ENCODE results near the gene MARCHF3.
"Not testable (repeated sequence)": the region's sequence is repeated elsewhere in the genome, so short reads cannot be mapped to it uniquely, and the experiment has no call there.

MARCHF3 gene

DNA sequence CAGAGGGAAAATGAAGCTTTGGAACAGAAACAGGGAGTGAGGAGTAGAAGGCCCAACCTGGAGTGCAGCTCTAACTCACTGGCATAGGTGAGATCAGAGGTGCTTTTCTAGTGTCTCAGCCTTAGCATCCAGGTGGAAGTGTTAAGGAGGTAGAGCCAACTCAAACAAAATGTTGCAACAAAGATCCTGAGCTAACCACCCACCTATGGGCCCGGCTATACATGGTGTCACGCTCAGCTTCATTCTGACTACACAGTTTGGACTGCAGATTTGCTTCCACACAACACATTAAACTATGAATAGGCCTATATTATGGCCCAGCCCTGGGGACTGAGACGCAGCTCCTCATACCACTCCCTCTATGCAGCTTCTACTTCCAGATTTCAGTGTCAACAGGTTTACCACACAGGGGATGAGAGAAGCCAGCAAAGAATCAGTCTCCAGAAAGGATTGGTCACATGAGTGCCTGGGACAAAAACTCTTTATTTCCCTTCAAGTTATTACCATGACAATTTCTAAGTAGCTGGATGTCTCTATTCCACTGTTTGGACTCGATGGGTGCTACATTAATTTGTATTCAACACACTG lies 34.0 kb upstream of the MARCHF3 start:
- H3K4me1 ChIP-seq (ENCODE audit: control insufficient read depth, insufficient read depth, low read length), result peaks cover 5% of the 10 kb centered on the region
- H3K4me3 ChIP-seq (ENCODE audit: low read length), result no peak overlapping the region
- H3K9ac ChIP-seq (ENCODE audit: low read depth, low read length), result no peak overlapping the region
- H3K9me3 ChIP-seq (replicated peaks; ENCODE audit: low read length), result no peaks in the 10 kb centered on the region
- no peak overlapping the region for H3K4me2 ChIP-seq (ENCODE audit: low read length)
- H3K36me3 ChIP-seq (ENCODE audit: insufficient read depth, low read length), result no peaks in the 10 kb centered on the region
- no peaks in the 10 kb centered on the region for H3K27me3 ChIP-seq (ENCODE audit: control insufficient read depth, insufficient read depth, low read length)

GRCh38 chr5:127063257-127063913 lies 33.0 kb upstream of the MARCHF3 start:
- Histone ChIP-seq H3K9me3 (replicated peaks; ENCODE audit: low read length) (no peaks in the 10 kb centered on the region), H3K27me3 (ENCODE audit: control insufficient read depth, insufficient read depth, low read length) (no peaks in the 10 kb centered on the region), H3K4me1 (ENCODE audit: control insufficient read depth, insufficient read depth, low read length) (no peaks in the 10 kb centered on the region), H3K9ac (ENCODE audit: low read depth, low read length) (no peak overlapping the region), H3K4me3 (ENCODE audit: low read length) (no peak overlapping the region), H3K4me2 (ENCODE audit: low read length) (no peak overlapping the region), H3K36me3 (ENCODE audit: insufficient read depth, low read length) (no peaks in the 10 kb centered on the region)

- Histone ChIP-seq H3K4me1 (ENCODE audit: control insufficient read depth, insufficient read depth, low read length) (no peaks in the 10 kb centered on the region), H3K36me3 (ENCODE audit: insufficient read depth, low read length) (no peaks in the 10 kb centered on the region), H3K9me3 (replicated peaks; ENCODE audit: low read length) (no peaks in the 10 kb centered on the region), H3K4me2 (ENCODE audit: low read length) (no peak overlapping the region), H3K9ac (ENCODE audit: low read depth, low read length) (no peak overlapping the region), H3K4me3 (ENCODE audit: low read length) (no peak overlapping the region), H3K27me3 (ENCODE audit: control insufficient read depth, insufficient read depth, low read length) (no peaks in the 10 kb centered on the region)
These were observed 31.6 kb upstream of the MARCHF3 start for GRCh38 chr5:127061956-127062355.

- H3K4me1 ChIP-seq (ENCODE audit: control insufficient read depth, insufficient read depth, low read length), result no peaks in the 10 kb centered on the region
- H3K9ac ChIP-seq (ENCODE audit: low read depth, low read length), result no peak overlapping the region
- H3K4me2 ChIP-seq (ENCODE audit: low read length), result no peak overlapping the region
- no peaks in the 10 kb centered on the region for H3K9me3 ChIP-seq (replicated peaks; ENCODE audit: low read length)
- H3K36me3 ChIP-seq (ENCODE audit: insufficient read depth, low read length), result no peaks in the 10 kb centered on the region
- H3K4me3 ChIP-seq (ENCODE audit: low read length), result no peak overlapping the region
- no peaks in the 10 kb centered on the region for H3K27me3 ChIP-seq (ENCODE audit: control insufficient read depth, insufficient read depth, low read length)
These were observed 31.2 kb upstream of the MARCHF3 start for GRCh38 chr5:127061537-127061936.

- H3K4me1 ChIP-seq (ENCODE audit: control insufficient read depth, insufficient read depth, low read length), result no peaks in the 10 kb centered on the region
- no peak overlapping the region for H3K4me3 ChIP-seq (ENCODE audit: low read length)
- no peak overlapping the region for H3K4me2 ChIP-seq (ENCODE audit: low read length)
- H3K27me3 ChIP-seq (ENCODE audit: control insufficient read depth, insufficient read depth, low read length), result no peaks in the 10 kb centered on the region
- peaks cover 3% of the 10 kb centered on the region for H3K36me3 ChIP-seq (ENCODE audit: insufficient read depth, low read length)
- H3K9ac ChIP-seq (ENCODE audit: low read depth, low read length), result no peak overlapping the region
- no peaks in the 10 kb centered on the region for H3K9me3 ChIP-seq (replicated peaks; ENCODE audit: low read length)
These were observed 30.2 kb upstream of the MARCHF3 start for GRCh38 chr5:127060470-127060985.

DNA sequence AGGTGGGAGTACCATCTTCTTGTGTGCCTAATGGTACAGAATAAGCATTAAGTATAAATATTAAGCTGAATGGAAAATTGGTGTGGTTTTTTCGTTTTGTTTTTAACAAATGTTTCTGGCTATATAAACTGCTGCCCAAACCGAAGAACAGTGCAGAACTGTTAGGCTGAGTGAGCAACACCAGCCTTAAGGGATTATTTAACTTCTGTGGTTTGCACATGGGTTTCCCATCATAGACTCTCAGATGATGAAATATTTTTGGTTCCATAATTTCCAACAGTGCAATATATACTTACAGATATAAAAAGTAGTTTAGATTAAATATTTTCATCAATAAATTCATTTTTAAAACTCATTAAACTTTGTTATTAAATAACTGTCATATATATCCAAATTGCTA lies 26.5 kb upstream of the MARCHF3 start:
- no peak overlapping the region for H3K9ac ChIP-seq (ENCODE audit: low read depth, low read length)
- H3K36me3 ChIP-seq (ENCODE audit: insufficient read depth, low read length), result peaks cover 3% of the 10 kb centered on the region
- no peak overlapping the region for H3K4me3 ChIP-seq (ENCODE audit: low read length)
- H3K4me1 ChIP-seq (ENCODE audit: control insufficient read depth, insufficient read depth, low read length), result no peaks in the 10 kb centered on the region
- H3K9me3 ChIP-seq (replicated peaks; ENCODE audit: low read length), result no peaks in the 10 kb centered on the region
- no peaks in the 10 kb centered on the region for H3K27me3 ChIP-seq (ENCODE audit: control insufficient read depth, insufficient read depth, low read length)
- H3K4me2 ChIP-seq (ENCODE audit: low read length), result no peak overlapping the region

- H3K9me3 ChIP-seq (replicated peaks; ENCODE audit: low read length), result no peaks in the 10 kb centered on the region
- H3K4me3 ChIP-seq (ENCODE audit: low read length), result no peak overlapping the region
These were observed 25.7 kb upstream of the MARCHF3 start for GRCh38 chr5:127055880-127056653.

GRCh38 chr5:127053551-127053950 lies 23.2 kb upstream of the MARCHF3 start:
- not testable (repeated sequence) for H3K36me3 ChIP-seq (ENCODE audit: insufficient read depth, low read length); H3K27me3 ChIP-seq (ENCODE audit: control insufficient read depth, insufficient read depth, low read length); H3K9me3 ChIP-seq (replicated peaks; ENCODE audit: low read length); H3K4me3 ChIP-seq (ENCODE audit: low read length); H3K4me2 ChIP-seq (ENCODE audit: low read length); H3K9ac ChIP-seq (ENCODE audit: low read depth, low read length); H3K4me1 ChIP-seq (ENCODE audit: control insufficient read depth, insufficient read depth, low read length)

More at GRCh38 chr5:127055880-127056653, 25.7 kb upstream of the MARCHF3 start:
- no peak overlapping the region for H3K4me2 ChIP-seq (ENCODE audit: low read length)
- peaks cover 3% of the 10 kb centered on the region for H3K36me3 ChIP-seq (ENCODE audit: insufficient read depth, low read length)
- no peak overlapping the region for H3K9ac ChIP-seq (ENCODE audit: low read depth, low read length)
- no peaks in the 10 kb centered on the region for H3K27me3 ChIP-seq (ENCODE audit: control insufficient read depth, insufficient read depth, low read length)
- H3K4me1 ChIP-seq (ENCODE audit: control insufficient read depth, insufficient read depth, low read length), result no peaks in the 10 kb centered on the region

GRCh38 chr5:127053049-127053448 lies 22.7 kb upstream of the MARCHF3 start:
- Histone ChIP-seq H3K4me3 (ENCODE audit: low read length) (no peak overlapping the region), H3K9ac (ENCODE audit: low read depth, low read length) (no peak overlapping the region), H3K9me3 (replicated peaks; ENCODE audit: low read length) (no peaks in the 10 kb centered on the region), H3K4me2 (ENCODE audit: low read length) (no peak overlapping the region), H3K36me3 (ENCODE audit: insufficient read depth, low read length) (peaks cover 3% of the 10 kb centered on the region), H3K27me3 (ENCODE audit: control insufficient read depth, insufficient read depth, low read length) (no peaks in the 10 kb centered on the region), H3K4me1 (ENCODE audit: control insufficient read depth, insufficient read depth, low read length) (no peaks in the 10 kb centered on the region)

GRCh38 chr5:127051591-127051990 lies 21.2 kb upstream of the MARCHF3 start:
- H3K9ac ChIP-seq (ENCODE audit: low read depth, low read length), result no peak overlapping the region
- no peaks in the 10 kb centered on the region for H3K4me1 ChIP-seq (ENCODE audit: control insufficient read depth, insufficient read depth, low read length)
- no peak overlapping the region for H3K4me2 ChIP-seq (ENCODE audit: low read length)
- H3K27me3 ChIP-seq (ENCODE audit: control insufficient read depth, insufficient read depth, low read length), result no peaks in the 10 kb centered on the region
- H3K4me3 ChIP-seq (ENCODE audit: low read length), result no peak overlapping the region
- H3K9me3 ChIP-seq (replicated peaks; ENCODE audit: low read length), result no peaks in the 10 kb centered on the region
- H3K36me3 ChIP-seq (ENCODE audit: insufficient read depth, low read length), result peaks cover 3% of the 10 kb centered on the region

- Histone ChIP-seq H3K4me3 (ENCODE audit: low read length) (no peak overlapping the region), H3K4me1 (ENCODE audit: control insufficient read depth, insufficient read depth, low read length) (peaks cover 9% of the 10 kb centered on the region), H3K9me3 (replicated peaks; ENCODE audit: low read length) (no peaks in the 10 kb centered on the region), H3K27me3 (ENCODE audit: control insufficient read depth, insufficient read depth, low read length) (no peaks in the 10 kb centered on the region), H3K9ac (ENCODE audit: low read depth, low read length) (no peak overlapping the region), H3K36me3 (ENCODE audit: insufficient read depth, low read length) (no peaks in the 10 kb centered on the region), H3K4me2 (ENCODE audit: low read length) (no peak overlapping the region)
These were observed 16.1 kb upstream of the MARCHF3 start for GRCh38 chr5:127046343-127047072.

All from skeletal muscle satellite cell (primary cell).